Omental fat pad (tissue), 4 donors: ENCODE measurements around the gene SBF1. TPM values are rescaled to one million over a fixed set of nuclear protein-coding genes. Genes with fewer than 3 reads are reported as not detected.

Experiments used
- ATAC-seq: fragments of 150-250 bp; one replicate; pipeline ENCODE4 v1.9.1; 2016; ENCODE audit warnings: mild to moderate bottlenecking, moderate library complexity; ENCODE audit not compliant: low FRiP score
- DNase-seq: peaks from one replicate; pipeline ENCODE4 v3.0.0-alpha.2; 2019; ENCODE audit warnings: low spot score
- total RNA-seq, 4 donors: library from RNA; depleted of rRNA; stranded (reverse); fragments of >200 nt; gene quantifications; one replicate each; pipeline ENCODE4 v1.1.0, GENCODE V29; 2016
- TF ChIP-seq, protein P1 (sequence below), 3 donors: fragments of 450-650 bp; IDR thresholded peaks; one replicate each; pipeline ENCODE4 v1.5.1; 2016 to 2017; ENCODE audit warnings: antibody characterized with exemption in 3 of 3, mild to moderate bottlenecking in 3 of 3, moderate library complexity in 2 of 3

SBF1 gene
- total RNA-seq, 4 donors from 2014 or later: 37.5 to 66.8 (median 43.8) TPM

GRCh38 chr22:50483556-50483955, 8.7 kb upstream of the SBF1 start:
- DNase-seq (no peak), ATAC-seq (no peak)
- TF ChIP-seq, protein P1, sequence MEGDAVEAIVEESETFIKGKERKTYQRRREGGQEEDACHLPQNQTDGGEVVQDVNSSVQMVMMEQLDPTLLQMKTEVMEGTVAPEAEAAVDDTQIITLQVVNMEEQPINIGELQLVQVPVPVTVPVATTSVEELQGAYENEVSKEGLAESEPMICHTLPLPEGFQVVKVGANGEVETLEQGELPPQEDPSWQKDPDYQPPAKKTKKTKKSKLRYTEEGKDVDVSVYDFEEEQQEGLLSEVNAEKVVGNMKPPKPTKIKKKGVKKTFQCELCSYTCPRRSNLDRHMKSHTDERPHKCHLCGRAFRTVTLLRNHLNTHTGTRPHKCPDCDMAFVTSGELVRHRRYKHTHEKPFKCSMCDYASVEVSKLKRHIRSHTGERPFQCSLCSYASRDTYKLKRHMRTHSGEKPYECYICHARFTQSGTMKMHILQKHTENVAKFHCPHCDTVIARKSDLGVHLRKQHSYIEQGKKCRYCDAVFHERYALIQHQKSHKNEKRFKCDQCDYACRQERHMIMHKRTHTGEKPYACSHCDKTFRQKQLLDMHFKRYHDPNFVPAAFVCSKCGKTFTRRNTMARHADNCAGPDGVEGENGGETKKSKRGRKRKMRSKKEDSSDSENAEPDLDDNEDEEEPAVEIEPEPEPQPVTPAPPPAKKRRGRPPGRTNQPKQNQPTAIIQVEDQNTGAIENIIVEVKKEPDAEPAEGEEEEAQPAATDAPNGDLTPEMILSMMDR (IDR thresholded peaks at IDR 0.05): no peak

DNA sequence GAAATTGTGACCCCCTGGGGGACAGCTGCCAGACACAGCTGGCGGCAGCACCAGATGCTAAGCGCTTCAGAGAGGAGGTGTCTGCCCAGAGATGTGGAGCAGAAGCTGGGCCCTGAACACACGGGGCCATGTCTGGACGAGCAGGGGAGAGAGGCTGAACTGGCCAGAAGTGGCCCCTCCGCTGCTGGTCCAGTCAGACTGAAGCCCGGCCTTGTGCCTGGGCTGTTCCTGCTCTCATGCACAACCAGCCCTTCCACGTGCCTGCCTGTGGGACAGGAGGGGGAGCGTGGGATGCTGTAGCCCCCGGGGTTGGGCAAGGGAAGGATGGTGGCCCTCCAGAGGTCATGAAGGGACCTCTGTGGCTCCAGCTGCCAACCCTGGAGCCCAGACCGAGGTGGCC, 8.3 kb upstream of the SBF1 start:
- DNase-seq (no peak), ATAC-seq (no peak)
- TF ChIP-seq, protein P1 (IDR thresholded peaks at IDR 0.05): no peak

DNA sequence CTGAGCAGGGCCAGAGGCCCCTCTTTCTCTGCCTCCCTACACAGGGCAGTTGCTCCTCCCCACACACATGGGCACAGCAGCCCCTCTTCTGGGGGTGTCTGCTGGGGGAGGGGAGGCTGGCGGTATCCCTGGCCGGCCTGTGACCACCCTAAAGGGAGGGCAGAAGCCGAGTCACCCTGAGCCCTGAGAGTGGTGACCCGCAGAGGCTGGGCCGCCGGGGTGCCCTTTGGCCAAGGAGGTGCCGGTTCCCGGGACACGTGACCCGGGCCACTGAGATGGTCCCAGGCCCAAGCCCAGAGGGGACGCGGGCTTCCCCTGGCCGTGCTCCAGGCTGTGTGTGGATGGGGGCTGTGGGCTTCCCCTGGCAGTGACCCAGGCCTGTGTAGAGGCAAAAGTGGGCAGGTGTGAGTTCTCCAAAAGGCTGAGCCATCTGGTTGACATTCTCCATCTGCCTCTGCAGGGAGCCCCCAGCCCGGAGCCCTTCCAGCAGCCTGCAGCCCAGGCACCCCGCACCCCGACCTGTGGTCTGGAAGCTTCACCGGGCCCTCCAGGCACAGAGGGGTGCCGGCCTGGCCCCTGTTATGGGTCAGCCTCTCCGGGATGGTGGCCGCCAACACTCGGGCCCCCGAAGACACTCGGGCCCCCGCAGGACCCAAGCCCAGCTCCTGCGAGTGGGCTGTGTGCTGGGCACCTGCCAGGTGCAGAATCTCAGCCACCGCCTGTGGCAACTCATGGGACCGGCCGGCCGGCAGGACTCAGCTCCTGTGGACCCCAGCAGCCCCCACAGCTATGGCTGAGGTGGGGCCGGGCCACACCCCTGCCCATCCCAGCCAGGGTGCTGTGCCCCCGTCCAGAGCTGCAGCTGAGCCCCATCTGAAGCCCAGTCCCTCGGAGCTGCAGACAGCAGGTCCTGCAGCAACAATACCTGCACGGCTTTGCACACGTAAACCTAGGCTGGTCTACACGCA, 7.6 kb upstream of the SBF1 start:
- TF ChIP-seq, protein P1 (IDR thresholded peaks at IDR 0.05): no peak
- DNase-seq (no peak), ATAC-seq (no peak)

DNA sequence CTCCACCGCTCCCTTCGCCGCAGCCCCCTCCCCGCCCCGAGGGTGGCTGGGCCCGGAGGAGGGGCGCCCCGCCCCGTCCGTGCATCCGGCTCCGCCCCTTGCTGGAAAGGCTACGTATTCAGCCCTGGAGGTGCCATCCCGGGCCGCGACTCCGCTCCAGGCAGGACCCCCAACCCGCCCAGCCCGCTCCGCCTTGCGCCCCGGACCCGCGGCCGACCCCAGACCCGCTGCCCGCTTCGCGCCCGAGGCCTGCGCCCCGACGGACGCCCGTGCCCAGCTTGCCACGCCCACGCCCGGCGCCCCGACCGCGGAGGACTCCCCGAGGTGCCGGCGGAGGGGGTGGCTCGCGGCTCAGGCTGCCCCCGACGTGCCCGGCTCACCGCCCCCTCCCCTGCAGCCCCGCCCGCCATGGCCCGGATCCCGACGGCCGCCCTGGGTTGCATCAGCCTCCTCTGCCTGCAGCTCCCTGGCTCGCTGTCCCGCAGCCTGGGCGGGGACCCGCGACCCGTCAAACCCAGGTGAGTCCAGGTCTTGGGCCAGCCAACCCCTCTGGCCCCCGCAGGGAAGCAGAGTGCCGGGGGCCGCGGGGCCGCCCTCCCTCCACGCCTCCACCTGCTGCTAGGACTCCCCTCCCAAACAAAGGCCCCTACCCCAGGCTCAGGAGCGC, 6.7 kb upstream of the SBF1 start, which contains the start of gene ADM2:
ADM2 (plus strand) TSS at position 104 of the 667 bp plus-strand sequence; CDS start at position 409, 305 bp downstream.
- ATAC-seq: no peak
- TF ChIP-seq, protein P1 (IDR thresholded peaks at IDR 0.05): no peak
- no peak for DNase-seq

- TF ChIP-seq, protein P1 (IDR thresholded peaks at IDR 0.05): no peak
- DNase-seq (no peak), ATAC-seq (no peak)
Observed at GRCh38 chr22:50481045-50481439, 6.2 kb upstream of the SBF1 start.

DNA sequence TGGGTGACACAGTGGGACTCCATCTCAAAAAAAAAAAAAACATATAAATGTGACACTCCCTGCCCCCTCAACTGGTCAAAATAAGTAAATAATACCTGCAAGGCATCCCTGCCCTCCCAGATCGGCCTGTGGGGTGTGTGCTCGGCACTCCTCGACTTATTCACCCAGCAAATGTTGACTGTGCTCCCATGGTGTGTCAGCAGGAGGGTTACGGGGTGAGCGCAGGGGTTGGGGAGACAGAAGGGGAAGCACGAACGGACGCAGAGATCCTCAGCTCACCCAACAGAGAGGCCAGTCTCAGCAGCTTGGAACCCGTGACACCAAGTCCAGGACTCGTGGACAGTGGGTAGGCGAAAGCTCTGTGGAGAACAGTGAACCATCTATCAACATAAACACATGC, 4.9 kb upstream of the SBF1 start:
- no peak for ATAC-seq
- DNase-seq: no peak
- TF ChIP-seq, protein P1 (IDR thresholded peaks at IDR 0.05): no peak
